HG02852 (cell line): ENCODE results near the gene CTPS1.

ENCODE experiments used
- ATAC-seq: cut with Tn5 transposase; IDR thresholded peaks from one replicate; pipeline ENCODE4 v1.9.1; 2021; ENCODE audit warnings: mild to moderate bottlenecking, moderate library complexity; ENCODE audit not compliant: unreplicated experiment

Gene CTPS1

DNA sequence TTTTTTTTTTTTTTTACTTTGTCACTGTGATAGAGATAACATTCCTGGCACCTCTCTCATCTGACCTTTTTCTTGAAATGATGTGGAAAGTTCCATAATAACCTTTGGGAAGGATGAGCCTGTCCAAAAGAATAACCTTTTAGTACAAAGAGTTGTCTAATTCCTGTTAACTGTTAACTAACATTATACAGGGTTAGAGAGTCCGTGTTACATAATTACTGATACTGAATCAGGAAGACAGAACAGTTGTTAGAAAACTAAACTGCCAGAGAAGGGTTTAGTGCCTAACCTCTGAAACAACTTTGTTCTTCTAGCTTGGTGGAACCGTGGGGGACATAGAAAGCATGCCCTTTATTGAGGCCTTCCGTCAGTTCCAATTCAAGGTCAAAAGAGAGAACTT, 8.8 kb downstream of the CTPS1 start:
- no peak for ATAC-seq

DNA sequence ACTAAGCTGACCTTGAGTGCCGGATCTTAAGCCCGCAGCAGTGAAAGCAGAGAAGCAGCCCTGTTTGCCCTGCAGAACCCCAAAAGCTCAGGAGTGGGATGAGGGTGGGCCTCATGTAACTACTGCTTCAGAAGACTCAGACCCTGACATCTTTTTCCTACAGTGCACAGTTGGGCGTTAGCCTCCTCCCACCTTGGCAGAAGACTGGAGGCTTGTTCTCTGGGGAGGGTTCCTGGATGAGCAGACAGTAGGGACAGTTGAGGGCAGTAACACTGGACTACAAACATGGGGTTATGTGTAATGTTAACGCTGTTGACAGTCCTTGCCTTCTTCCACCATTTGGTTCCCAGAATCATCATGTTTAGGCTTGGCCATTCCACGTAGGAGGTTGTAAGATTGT, 9.6 kb downstream of the CTPS1 start:
- no peak for ATAC-seq

DNA sequence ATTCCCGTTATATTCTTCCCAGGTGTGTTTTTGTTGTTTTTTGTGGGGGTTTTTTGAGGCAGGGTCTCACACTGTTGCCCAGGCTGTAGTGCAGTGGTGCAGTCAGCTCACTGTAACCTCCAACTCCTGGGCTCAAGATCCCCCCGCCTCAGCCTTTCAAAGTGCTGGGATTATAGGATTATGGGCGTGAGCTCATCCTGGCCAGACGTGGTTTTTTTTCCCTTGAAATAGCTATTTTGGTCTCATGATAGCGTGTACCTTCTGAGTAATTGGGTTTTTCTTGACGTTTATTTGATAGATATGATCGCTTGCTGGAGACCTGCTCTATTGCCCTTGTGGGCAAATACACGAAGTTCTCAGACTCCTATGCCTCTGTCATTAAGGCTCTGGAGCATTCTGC, 17.6 kb downstream of the CTPS1 start:
- no peak for ATAC-seq

DNA sequence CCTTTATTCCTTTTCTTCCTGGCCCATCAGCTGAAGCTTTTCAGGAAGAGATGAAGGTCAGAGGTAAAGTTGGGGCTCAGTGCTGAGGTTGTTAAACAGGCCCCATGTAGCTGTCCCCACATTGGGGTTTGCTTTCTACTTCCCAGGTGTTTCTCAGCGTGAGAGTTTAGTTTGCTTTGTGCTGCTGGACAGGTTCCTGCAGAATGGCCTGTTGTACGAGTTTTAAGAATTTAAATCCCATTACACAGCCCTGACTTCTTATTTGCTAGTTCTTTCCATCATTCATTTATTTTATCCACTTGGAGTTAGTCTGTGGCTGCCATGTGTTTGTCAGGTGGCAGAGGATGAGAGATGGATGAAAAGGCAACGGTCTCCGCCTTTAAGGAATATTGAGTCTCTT, 19.2 kb downstream of the CTPS1 start:
- ATAC-seq = no peak

GRCh38 chr1:41003127-41003639, 23.7 kb downstream of the CTPS1 start:
- ATAC-seq = no peak

- peak; percentile 94 for ATAC-seq
Observed at GRCh38 chr1:41003640-41004220, 24.2 kb downstream of the CTPS1 start.

DNA sequence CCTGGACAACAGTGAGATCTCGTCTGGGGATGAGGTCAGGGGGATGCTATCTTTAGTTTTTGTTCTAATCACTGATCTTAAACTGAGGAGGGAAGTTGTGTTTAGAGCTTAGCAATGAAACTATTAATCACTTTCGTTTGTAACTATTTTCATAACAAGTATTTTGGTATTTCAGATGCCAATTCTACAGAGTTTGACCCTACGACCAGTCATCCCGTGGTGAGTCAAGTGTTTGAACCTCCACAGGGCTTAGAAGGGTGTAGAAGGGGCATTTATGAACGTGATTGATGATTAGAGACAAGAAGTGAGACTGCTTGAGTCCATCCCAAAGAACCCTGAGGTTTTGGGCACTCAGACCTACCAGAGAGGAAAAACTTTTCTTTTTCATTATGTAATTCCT, 26.4 kb downstream of the CTPS1 start:
- no peak for ATAC-seq

DNA sequence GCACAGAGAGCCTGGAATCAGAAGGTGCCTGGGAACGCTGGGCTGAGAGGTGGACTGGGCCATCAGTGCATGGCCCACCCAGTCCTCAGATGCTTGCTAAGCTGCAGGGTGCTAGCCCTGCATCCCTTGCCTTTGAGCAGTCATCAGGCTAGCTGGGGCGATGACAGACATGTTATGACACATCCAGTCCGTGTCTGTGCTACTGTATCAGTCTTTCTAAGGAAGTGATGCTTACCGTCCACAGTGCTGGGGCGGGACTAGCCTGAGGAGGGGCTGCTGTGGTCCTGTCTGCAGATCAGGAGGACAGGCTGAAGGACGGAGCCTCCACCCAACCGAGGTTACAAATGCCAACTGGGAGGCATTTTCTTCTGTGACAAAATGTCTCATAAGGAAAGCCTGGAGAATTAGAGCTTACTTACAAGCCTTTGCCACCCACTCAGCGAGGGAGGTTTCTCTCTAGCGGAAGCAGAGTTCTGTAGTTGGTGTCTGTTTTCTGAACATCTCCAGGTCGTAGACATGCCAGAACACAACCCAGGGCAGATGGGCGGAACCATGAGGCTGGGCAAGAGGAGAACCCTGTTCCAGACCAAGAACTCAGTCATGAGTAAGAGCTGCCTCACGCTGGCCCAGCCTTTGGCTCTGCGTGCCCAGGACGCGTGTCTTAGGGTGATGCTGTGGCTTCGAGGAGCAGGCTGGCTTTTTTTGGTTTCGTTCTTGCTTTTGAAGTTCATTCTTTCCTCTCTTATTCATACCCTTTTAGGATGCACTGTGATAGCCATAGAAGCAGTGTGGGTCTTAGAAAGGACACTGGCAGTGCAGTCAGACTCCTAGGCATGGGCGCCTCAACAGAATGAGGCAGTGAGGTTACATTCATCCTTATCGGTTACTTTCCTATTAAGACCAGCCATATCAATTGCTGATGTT, 27.7 kb downstream of the CTPS1 start:
- ATAC-seq = no peak

- no peak for ATAC-seq
Observed at GRCh38 chr1:41009466-41009865, 30.0 kb downstream of the CTPS1 start.

GRCh38 chr1:41010345-41010744, 30.8 kb downstream of the CTPS1 start:
- no peak for ATAC-seq

- ATAC-seq = no peak
Observed at GRCh38 chr1:41013024-41013423, 33.5 kb downstream of the CTPS1 start.

- ATAC-seq = no peak
Observed at GRCh38 chr1:41013796-41014195, 34.3 kb downstream of the CTPS1 start.

DNA sequence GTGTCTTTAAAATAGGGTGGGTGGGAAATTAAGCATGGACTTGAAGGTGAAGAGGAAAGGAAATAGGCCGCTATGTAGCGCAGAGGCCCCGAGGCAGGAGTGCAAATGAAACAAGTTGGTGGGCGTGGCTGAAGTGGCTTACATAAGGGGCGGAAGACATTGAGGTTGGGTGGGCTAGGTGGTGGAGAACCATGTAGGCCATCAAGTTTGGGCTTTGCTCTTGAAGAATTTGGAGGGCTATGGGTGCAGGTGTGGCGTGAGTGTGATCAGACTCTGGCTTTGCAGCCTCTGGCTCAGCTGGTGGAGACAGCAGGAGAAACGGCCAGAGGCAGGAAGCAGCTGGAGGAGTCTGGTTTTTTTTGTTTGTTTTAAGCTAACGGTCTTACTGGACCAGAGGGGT, 35.4 kb downstream of the CTPS1 start:
- ATAC-seq = no peak

DNA sequence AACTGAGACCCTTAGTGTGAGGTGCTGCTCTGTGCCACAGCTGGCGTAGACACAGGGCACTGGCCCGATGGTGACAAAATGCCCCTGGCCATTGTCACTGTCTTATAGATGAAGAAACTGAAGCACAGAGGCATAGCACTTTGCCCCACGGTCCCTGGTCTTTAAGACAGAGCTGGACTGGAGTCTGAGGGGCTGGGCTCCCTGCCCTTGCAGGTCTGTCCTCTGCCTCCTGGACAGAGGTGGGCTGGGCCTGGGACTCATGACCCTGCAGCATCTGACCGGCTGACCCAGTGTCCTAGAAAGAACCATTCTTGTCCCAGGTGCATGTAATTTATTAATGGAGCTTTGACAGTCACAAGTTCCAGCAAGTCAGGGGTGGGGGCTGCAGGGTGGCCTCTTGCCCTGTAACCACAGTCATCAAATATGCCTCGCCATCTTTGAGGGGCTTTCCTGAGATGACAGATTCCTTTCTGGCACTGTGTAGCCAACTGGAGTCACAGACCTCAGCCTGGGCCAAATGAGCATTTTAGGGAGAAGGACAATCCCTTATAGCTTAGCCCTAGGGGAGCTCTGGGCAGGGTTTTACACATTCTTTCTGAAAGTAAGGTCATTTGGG, 35.9 kb downstream of the CTPS1 start:
- ATAC-seq = no peak

- no peak for ATAC-seq
Observed at GRCh38 chr1:41015897-41016470, 36.5 kb downstream of the CTPS1 start.

DNA sequence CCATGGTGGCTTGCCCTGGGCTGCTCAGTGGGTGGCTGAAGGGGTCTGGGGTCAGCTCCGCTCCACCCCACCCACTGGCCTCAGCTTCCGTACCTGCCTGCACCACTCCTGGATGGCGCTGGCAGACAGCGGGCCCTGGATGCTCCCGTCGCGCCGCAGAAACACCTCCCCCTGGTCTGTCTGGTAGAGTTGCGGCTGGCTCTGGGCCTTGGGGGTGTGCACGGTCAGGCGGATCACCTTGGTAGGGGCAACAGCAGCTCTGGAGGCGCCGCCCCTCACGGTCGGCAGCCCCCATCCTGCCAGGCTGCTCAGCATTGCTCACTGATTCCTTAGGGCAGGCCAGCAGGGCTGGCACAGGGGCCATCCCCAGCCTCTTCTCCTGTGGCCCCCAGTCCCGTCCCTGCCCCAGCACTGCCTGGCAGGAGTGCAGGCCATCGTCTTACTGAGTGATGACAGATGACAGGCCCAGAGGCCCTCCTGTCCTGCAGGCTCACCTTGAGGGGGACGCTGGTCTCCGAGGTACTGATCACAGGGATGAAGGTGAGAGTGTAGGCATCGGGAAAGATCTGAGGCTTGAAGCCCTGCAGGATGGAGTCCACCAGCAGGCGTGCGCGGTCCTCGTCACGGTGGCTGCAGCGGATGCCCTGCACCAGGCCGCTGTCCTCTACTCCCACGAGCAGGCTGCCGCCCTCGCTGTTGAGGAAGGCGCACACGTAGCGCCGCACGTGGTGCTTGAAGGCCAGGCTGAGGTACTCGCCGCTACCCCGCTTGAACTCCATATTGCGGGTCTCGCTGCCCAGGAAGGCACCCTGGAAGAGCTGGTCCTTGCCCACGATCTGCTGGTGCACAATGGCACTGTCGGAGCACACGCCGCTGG, 37.9 kb downstream of the CTPS1 start:
- ATAC-seq = no peak

DNA sequence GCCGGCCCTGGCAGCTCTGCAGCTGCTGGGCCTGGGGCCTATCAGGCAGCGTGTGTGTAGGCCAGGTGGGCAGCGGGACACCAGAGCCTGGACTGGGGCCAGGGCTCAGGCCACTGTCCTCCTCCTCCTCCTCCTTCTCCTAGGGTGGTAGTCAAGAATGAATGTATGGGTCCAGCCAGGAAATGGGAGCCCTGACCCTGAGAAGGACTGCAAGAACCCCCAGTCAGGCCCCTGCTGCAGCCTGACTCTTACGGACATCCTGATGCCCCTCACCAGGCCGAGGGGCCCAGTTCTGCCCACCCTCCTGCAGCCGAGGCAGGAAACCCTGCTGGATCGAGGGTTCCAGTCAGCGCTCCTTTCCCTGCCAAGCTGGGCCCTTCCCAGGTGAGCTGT, 38.5 kb downstream of the CTPS1 start:
- ATAC-seq = no peak

DNA sequence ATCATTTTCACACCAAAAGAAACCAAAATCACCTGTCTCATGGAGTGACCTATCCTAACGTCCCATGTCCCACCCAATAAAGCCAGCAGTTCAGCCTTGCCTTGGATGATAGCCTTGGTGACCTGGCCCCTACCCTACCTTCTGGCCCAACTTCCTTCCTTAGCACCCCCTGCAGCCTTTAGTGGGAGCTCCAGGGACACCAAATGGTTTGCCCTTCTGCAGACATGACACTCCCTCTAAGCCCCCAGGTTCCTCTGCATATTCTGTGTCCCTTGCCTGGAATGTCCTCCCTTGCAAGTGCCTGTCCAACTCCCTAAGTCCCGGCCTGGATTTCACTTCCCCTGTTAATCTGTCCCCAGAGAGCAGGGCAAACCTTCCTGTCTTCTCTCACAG, 39.9 kb downstream of the CTPS1 start:
- no peak for ATAC-seq

GRCh38 chr1:41020109-41020576, 40.6 kb downstream of the CTPS1 start:
- ATAC-seq = no peak

GRCh38 chr1:41020654-41021053, 41.2 kb downstream of the CTPS1 start:
- no peak for ATAC-seq
